ENCODE results near the gene LEP. TPM values are rescaled to one million over a fixed set of nuclear protein-coding genes. Genes with fewer than 3 reads are reported as not detected.

Gene LEP
- total and polyA plus RNA-seq, 7 donors, result 0.08 to 0.78 (median 0.30) TPM

GRCh38 chr7:128265156-128265905, 24.3 kb downstream of the LEP start:
- WGBS, 3 donors, result 90 to 95% (median 94%) methylated on average over 6 of the region's 6 CpGs
- H3K27me3 ChIP-seq (ENCODE audit: insufficient read depth in 3 of 3, low read length in 2 of 3), result peaks cover 0 to 35% (median 1%) of the 10 kb centered on the region in 3 donors
- TF ChIP-seq CTCF (IDR thresholded peaks at IDR 0.05), result no peak
- H3K4me1 ChIP-seq, result no peaks in the 10 kb centered on the region
- no peaks in the 10 kb centered on the region for H3K36me3 ChIP-seq (ENCODE audit: insufficient read depth in 1 of 2, low read depth in 1 of 2)
- H3K4me3 ChIP-seq, result no peak overlapping the region
- H3K27ac ChIP-seq, result no peak overlapping the region
- intact Hi-C loops (cut with DNase I), result no loop called here
- ATAC-seq, result no peak
- DNase-seq, result no peak
- H3K9me3 ChIP-seq, result no peaks in the 10 kb centered on the region

GRCh38 chr7:128265906-128266300, 24.8 kb downstream of the LEP start:
- no peak for ATAC-seq
- no peaks in the 10 kb centered on the region for H3K36me3 ChIP-seq (ENCODE audit: insufficient read depth in 1 of 2, low read depth in 1 of 2)
- H3K4me3 ChIP-seq, result no peak overlapping the region
- 44 to 65% (median 51%) methylated on average over 5 of the region's 5 CpGs for WGBS, 3 donors
- H3K9me3 ChIP-seq, result no peaks in the 10 kb centered on the region
- H3K4me1 ChIP-seq, result no peaks in the 10 kb centered on the region
- H3K27me3 ChIP-seq (ENCODE audit: insufficient read depth in 3 of 3, low read length in 2 of 3), result peaks cover 0 to 40% (median 1%) of the 10 kb centered on the region in 3 donors
- DNase-seq, result no peak
- no peak for TF ChIP-seq CTCF (IDR thresholded peaks at IDR 0.05)
- H3K27ac ChIP-seq, result no peak overlapping the region
- intact Hi-C loops (cut with DNase I), result no loop called here

GRCh38 chr7:128266529-128266882, 25.4 kb downstream of the LEP start:
- no peak overlapping the region for H3K4me3 ChIP-seq
- no peaks in the 10 kb centered on the region for H3K36me3 ChIP-seq (ENCODE audit: insufficient read depth in 1 of 2, low read depth in 1 of 2)
- 72 to 92% (median 91%) methylated on average over 1 of the region's 1 CpG for WGBS, 3 donors
- no peaks in the 10 kb centered on the region for H3K9me3 ChIP-seq
- intact Hi-C loops (cut with DNase I), result no loop called here
- ATAC-seq (no peak), DNase-seq (no peak)
- no peak for TF ChIP-seq CTCF (IDR thresholded peaks at IDR 0.05)
- no peaks in the 10 kb centered on the region for H3K4me1 ChIP-seq
- peaks cover 0 to 46% (median 7%) of the 10 kb centered on the region in 3 donors for H3K27me3 ChIP-seq (ENCODE audit: insufficient read depth in 3 of 3, low read length in 2 of 3)
- H3K27ac ChIP-seq, result no peak overlapping the region

GRCh38 chr7:128266883-128267594, 26.0 kb downstream of the LEP start:
- DNase-seq (peak; percentile 50 to 73), ATAC-seq (peak in 3 of 4 donors; percentile 48 to 65 (median 54))
- Histone ChIP-seq H3K27me3 (ENCODE audit: insufficient read depth in 3 of 3, low read length in 2 of 3) (peaks cover 0 to 48% (median 9%) of the 10 kb centered on the region in 3 donors), H3K4me1 (no peaks in the 10 kb centered on the region), H3K36me3 (ENCODE audit: insufficient read depth in 1 of 2, low read depth in 1 of 2) (no peaks in the 10 kb centered on the region), H3K27ac (no peak overlapping the region), H3K9me3 (no peaks in the 10 kb centered on the region), H3K4me3 (no peak overlapping the region)
- intact Hi-C loops (cut with DNase I), result no loop called here
- 9 to 11% (median 9%) methylated on average over 16 of the region's 16 CpGs for WGBS, 3 donors
- no peak for TF ChIP-seq CTCF (IDR thresholded peaks at IDR 0.05)
